BLaER1 treated with 17β-estradiol and CSF1 and Interleukin-3, amounts not matched to agents 10 nM and 100 nM (cell line): Measurements from ENCODE around the gene TDP1.

ENCODE experiments used
- H3K27ac ChIP-seq, 11 experiments: shearing (Covaris generic); formaldehyde crosslinking; 2 replicates each; pipeline ENCODE4 v1.8.1; 2022
- H3K27me3 ChIP-seq, 11 experiments: shearing (Covaris generic); formaldehyde crosslinking; 2 replicates each; pipeline ENCODE4 v1.8.1; 2022
- H3K36me3 ChIP-seq, 11 experiments: shearing (Covaris generic); formaldehyde crosslinking; 2 replicates each; pipeline ENCODE4 v1.8.1; 2022
- H3K4me1 ChIP-seq, 10 experiments: shearing (Covaris generic); formaldehyde crosslinking; 2 replicates each; pipeline ENCODE4 v1.8.1; 2022
- H3K4me2 ChIP-seq, 11 experiments: shearing (Covaris generic); formaldehyde crosslinking; 2 replicates each; pipeline ENCODE4 v1.8.1; 2022
- H3K4me3 ChIP-seq, 10 experiments: shearing (Covaris generic); formaldehyde crosslinking; 2 replicates each; pipeline ENCODE4 v1.8.1; 2022
- H3K9ac ChIP-seq, 11 experiments: shearing (Covaris generic); formaldehyde crosslinking; 2 replicates each; pipeline ENCODE4 v1.8.1; 2022
- H3K9me3 ChIP-seq, 11 experiments: shearing (Covaris generic); formaldehyde crosslinking; replicated peaks in 1 of 11; 2 replicates each; pipeline ENCODE4 v1.8.1; 2022
- H4K20me1 ChIP-seq, 11 experiments: shearing (Covaris generic); formaldehyde crosslinking; 2 replicates each; pipeline ENCODE4 v1.8.1; 2022
- Cebpa-rat ChIP-seq, 11 experiments: shearing (Covaris generic); IDR thresholded peaks; 2 replicates each; pipeline ENCODE4 v1.8.1; 2022

TDP1 gene

DNA sequence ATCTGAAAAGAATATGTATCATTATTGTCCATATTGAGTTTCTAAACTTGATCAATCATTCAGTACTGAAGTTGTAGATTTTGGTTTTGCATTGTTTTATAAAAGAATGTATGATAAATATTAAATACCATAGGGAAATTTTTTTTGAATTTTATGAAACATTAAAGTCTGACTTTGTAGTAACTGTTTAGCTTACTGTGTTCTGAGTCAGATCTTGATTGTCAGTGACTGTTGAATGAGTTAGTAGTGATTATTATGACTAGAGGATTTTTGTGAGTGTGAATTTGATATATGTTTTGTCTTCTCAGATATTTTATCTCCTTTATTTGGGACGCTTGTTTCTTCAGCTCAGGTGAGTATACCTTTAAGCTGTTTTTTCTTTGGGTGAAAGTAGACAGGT lies 10.1 kb downstream of the TDP1 start:
- no peaks in the 10 kb centered on the region for H3K27me3 ChIP-seq
- no peak overlapping the region for H3K4me2 ChIP-seq
- no peak overlapping the region for H3K27ac ChIP-seq
- no peaks in the 10 kb centered on the region for H3K9me3 ChIP-seq
- no peak for TF ChIP-seq Cebpa-rat (IDR thresholded peaks at IDR 0.05)
- peaks cover 0 to 41% (median 18%) of the 10 kb centered on the region in 11 experiments; a peak in 14 of 22 replicates for H4K20me1 ChIP-seq
- H3K4me1 ChIP-seq, result no peaks in the 10 kb centered on the region
- peaks cover 79 to 100% (median 97%) of the 10 kb centered on the region in 11 experiments for H3K36me3 ChIP-seq
- no peak overlapping the region for H3K4me3 ChIP-seq
- no peak overlapping the region for H3K9ac ChIP-seq

DNA sequence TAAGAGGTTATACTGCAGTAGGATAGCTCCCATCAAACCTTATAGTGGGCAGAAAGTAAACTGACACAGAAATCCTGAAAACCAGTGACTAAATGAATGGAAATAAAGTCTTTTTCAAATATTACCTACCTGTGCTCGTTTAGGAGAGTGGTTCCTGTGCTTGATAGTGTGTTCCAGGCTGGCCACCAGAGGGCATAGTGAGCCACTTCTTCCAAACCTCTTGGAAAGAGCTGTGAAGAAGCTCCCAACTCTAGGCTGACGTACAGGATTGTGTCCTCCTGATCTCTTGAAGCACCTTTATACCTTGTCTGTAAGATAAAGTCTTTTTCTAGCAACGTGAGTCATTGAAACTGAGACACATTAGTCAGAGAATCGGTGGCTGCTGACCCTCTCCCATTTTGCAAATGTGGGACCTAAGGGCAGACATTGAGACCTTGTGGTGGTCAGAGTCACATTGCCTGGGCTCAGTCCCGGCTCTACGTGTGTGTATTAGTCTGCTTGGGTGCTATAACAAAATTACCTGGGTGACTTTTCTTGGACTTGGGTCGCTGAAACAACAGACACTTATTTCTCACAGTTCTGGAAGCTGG lies 17.6 kb downstream of the TDP1 start:
- TF ChIP-seq Cebpa-rat (IDR thresholded peaks at IDR 0.05), result no peak
- Histone ChIP-seq H3K4me3 (no peak overlapping the region), H3K4me2 (no peak overlapping the region)

DNA sequence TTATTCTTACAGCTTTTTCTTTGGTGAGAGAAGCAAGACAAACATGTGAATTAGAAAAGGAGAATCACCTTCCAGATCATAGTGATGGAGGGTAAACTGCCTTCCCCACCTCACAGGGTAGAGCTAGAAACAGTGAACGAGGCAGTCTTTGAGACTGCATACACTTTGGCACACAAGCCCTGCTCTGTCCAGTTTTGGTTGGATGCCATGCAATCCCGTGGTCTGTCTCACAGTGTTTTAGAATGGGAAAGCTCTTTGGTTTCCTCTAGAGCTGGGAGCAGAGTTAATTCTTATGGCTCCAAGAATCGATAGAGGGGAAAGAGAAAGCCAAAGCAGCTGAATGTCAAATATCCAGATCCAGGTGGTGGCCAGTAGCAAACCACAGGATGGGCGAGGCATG lies 21.9 kb downstream of the TDP1 start:
- H3K4me1 ChIP-seq, result no peaks in the 10 kb centered on the region
- H3K9ac ChIP-seq, result no peak overlapping the region
- no peak overlapping the region for H3K4me3 ChIP-seq
- H3K27ac ChIP-seq, result no peak overlapping the region
- H3K4me2 ChIP-seq, result no peak overlapping the region
- H3K9me3 ChIP-seq, result no peaks in the 10 kb centered on the region
- no peak for TF ChIP-seq Cebpa-rat (IDR thresholded peaks at IDR 0.05)
- H3K27me3 ChIP-seq, result no peaks in the 10 kb centered on the region
- peaks cover 90 to 100% (median 99%) of the 10 kb centered on the region in 11 experiments for H3K36me3 ChIP-seq
- peaks cover 0 to 11% (median 0%) of the 10 kb centered on the region in 11 experiments; a peak in 1 of 22 replicates for H4K20me1 ChIP-seq

More for the DNA sequence above, 17.6 kb downstream of the TDP1 start:
- Histone ChIP-seq H3K9ac (no peak overlapping the region), H3K27ac (no peak overlapping the region), H3K4me1 (peaks cover 0 to 4% (median 0%) of the 10 kb centered on the region in 10 experiments; a peak in 1 of 20 replicates), H4K20me1 (peaks cover 0 to 11% (median 0%) of the 10 kb centered on the region in 11 experiments; a peak in 2 of 22 replicates), H3K9me3 (no peaks in the 10 kb centered on the region), H3K27me3 (no peaks in the 10 kb centered on the region), H3K36me3 (peaks cover 88 to 100% (median 97%) of the 10 kb centered on the region in 11 experiments)

DNA sequence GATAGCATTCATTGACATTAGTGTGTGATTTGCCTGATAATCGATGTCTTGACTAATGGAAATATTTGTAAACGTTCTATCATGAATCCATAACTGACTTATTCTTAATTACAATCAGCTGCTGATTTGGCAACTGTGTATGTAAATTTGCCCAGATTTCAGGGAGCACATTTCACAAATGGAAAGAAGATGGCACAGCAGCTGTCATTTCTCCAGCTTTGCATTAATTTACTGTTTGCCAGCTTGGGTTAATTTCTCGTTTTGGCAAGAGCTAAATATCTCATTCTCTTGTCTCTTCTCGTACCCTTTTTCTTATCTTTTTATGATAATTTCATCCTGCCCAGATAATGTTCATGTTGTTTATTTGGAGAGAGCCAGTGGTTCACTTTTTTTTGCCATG lies 22.9 kb downstream of the TDP1 start:
- Histone ChIP-seq H3K9me3 (no peaks in the 10 kb centered on the region), H3K4me1 (no peaks in the 10 kb centered on the region), H3K4me2 (no peak overlapping the region), H3K27me3 (no peaks in the 10 kb centered on the region), H3K9ac (no peak overlapping the region), H3K27ac (no peak overlapping the region), H3K36me3 (peaks cover 91 to 100% (median 99%) of the 10 kb centered on the region in 11 experiments), H3K4me3 (no peak overlapping the region), H4K20me1 (peaks cover 0 to 9% (median 0%) of the 10 kb centered on the region in 11 experiments; a peak in 1 of 22 replicates)
- TF ChIP-seq Cebpa-rat (IDR thresholded peaks at IDR 0.05), result no peak

DNA sequence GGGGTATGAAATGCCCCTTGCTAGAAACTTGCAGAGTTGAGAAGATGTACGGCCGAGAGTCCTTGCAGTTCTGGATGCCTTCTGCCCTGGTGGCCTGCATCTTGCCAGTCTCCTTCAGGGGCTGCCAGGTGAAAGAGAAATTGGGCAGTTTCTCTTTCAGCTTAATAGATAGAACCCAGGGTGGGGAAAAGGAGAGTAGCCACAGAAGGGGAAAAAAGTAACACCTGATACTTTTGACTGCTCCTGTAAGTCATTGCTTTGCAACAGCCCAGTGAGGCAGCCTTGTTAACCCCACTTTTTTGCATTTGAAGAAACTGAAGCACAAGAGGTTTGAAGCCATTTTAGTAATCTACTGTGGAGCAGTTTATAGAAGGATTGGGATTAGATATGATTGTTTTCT lies 27.6 kb downstream of the TDP1 start:
- Histone ChIP-seq H3K27me3 (no peaks in the 10 kb centered on the region), H3K27ac (no peak overlapping the region), H3K36me3 (peaks cover 95 to 100% (median 99%) of the 10 kb centered on the region in 11 experiments)

DNA sequence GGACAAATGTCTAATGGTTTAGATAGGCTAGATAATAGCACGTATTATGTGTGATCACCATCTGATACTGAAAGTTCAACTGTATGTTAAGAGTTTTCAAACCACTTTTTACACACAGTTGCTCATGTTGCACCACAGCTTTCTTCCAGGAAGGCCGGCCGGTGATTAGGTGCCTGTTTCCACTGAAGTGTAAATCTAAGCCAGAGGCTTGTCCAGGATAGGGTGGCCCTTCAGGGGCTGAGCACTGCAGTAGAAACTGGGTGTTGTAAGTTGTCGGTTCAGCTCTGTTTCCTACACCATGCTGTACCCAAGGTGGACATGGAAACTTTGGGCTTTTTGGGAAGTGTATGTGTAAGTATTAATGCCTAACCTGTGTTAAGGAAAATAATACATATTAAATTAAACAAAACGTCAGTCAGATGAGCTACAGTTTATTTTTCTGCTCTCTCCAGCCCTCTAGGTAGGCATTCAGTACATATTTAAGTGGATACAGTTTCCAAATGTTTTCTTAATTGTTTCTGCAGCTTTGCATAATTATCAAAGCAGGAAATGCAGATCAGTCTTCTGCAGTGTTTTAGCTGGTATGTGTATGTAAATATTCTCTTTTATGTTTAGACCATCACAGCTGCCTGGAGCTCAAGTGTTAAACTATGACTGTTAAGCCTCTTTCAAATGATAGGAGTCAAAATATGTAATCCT lies 30.9 kb downstream of the TDP1 start:
- H3K9me3 ChIP-seq, result no peaks in the 10 kb centered on the region
- TF ChIP-seq Cebpa-rat (IDR thresholded peaks at IDR 0.05), result no peak
- no peak overlapping the region for H3K4me3 ChIP-seq
- no peaks in the 10 kb centered on the region for H4K20me1 ChIP-seq
- H3K9ac ChIP-seq, result no peak overlapping the region
- H3K4me1 ChIP-seq, result no peaks in the 10 kb centered on the region
- no peak overlapping the region for H3K4me2 ChIP-seq
- no peak overlapping the region for H3K27ac ChIP-seq
- H3K27me3 ChIP-seq, result no peaks in the 10 kb centered on the region
- H3K36me3 ChIP-seq, result peaks cover 90 to 100% (median 99%) of the 10 kb centered on the region in 11 experiments

More for the DNA sequence above, 27.6 kb downstream of the TDP1 start:
- Histone ChIP-seq H3K9ac (no peak overlapping the region), H3K4me3 (no peak overlapping the region), H3K9me3 (no peaks in the 10 kb centered on the region), H4K20me1 (no peaks in the 10 kb centered on the region), H3K4me2 (no peak overlapping the region), H3K4me1 (no peaks in the 10 kb centered on the region)
- no peak for TF ChIP-seq Cebpa-rat (IDR thresholded peaks at IDR 0.05)

DNA sequence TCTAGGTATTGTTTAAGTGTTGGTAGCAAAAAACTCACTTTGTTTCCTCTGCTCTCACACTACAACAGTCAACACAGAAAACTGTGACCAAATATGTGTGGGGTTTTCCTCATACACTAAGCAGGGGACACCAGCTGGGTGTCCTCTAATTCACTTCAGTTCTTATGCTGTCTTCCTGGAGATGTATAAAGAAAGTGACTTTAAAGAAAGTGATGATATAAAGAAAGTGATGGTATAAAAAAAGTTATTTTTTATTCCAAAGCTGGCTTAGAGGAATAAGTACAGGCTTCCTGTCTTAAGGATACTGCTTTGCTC lies 31.4 kb downstream of the TDP1 start:
- Histone ChIP-seq H3K4me2 (no peak overlapping the region), H3K36me3 (peaks cover 90 to 100% (median 99%) of the 10 kb centered on the region in 11 experiments), H3K9ac (no peak overlapping the region), H3K27me3 (no peaks in the 10 kb centered on the region), H3K27ac (no peak overlapping the region), H3K4me1 (no peaks in the 10 kb centered on the region), H4K20me1 (0 out of 22 replicates have a peak, but pooled peaks cover 0 to under 1% (median 0%) of the 10 kb centered on the region in 11 experiments), H3K4me3 (no peak overlapping the region), H3K9me3 (no peaks in the 10 kb centered on the region)
- no peak for TF ChIP-seq Cebpa-rat (IDR thresholded peaks at IDR 0.05)

DNA sequence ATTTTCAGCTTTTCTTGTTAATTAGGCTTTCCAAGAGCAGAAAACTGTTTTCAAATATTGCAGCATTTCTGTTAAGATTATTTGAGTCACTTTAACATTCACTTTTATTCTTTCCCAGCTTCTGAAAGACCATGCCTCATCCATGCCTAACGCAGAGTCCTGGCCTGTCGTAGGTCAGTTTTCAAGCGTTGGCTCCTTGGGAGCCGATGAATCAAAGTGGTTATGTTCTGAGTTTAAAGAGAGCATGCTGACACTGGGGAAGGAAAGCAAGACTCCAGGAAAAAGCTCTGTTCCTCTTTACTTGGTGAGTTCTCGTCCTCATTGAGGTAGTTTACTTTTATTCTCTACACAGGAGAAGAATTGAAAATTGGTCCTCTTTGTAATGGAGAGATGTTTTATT lies 33.1 kb downstream of the TDP1 start:
- no peak overlapping the region for H3K4me3 ChIP-seq

DNA sequence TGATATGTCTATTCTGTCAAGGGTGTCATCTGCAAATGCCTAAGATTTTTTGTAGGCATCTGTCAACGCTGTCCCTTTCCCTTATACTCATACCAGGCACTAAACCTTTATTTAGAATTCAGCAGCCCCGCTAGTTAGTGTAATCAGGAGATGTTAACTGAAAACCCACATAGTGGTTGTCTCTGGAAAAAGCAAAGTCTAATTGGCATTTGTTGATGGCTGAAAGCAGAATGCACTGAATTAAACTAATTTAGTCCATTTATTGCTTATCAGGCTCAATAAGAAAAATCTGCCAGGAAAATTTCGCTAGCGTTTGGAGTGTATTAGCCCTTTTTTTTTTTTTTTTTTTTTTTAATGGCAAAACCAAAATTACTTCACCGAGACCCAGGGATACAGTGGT lies 34.5 kb downstream of the TDP1 start:
- H3K27me3 ChIP-seq, result no peaks in the 10 kb centered on the region
- peaks cover 92 to 100% (median 99%) of the 10 kb centered on the region in 11 experiments for H3K36me3 ChIP-seq
- no peak overlapping the region for H3K4me2 ChIP-seq
- H3K4me3 ChIP-seq, result no peak overlapping the region
- H3K9me3 ChIP-seq, result no peaks in the 10 kb centered on the region
- TF ChIP-seq Cebpa-rat (IDR thresholded peaks at IDR 0.05), result no peak
- no peaks in the 10 kb centered on the region for H3K4me1 ChIP-seq
- H4K20me1 ChIP-seq, result peaks cover 0 to 6% (median 0%) of the 10 kb centered on the region in 11 experiments; a peak in 1 of 22 replicates
- no peak overlapping the region for H3K9ac ChIP-seq
- H3K27ac ChIP-seq, result no peak overlapping the region

More for the DNA sequence above, 33.1 kb downstream of the TDP1 start:
- no peaks in the 10 kb centered on the region for H3K27me3 ChIP-seq
- H4K20me1 ChIP-seq, result peaks cover 0 to 6% (median 0%) of the 10 kb centered on the region in 11 experiments; a peak in 1 of 22 replicates
- H3K9me3 ChIP-seq, result no peaks in the 10 kb centered on the region
- no peaks in the 10 kb centered on the region for H3K4me1 ChIP-seq
- no peak overlapping the region for H3K4me2 ChIP-seq
- peaks cover 90 to 100% (median 99%) of the 10 kb centered on the region in 11 experiments for H3K36me3 ChIP-seq
- H3K27ac ChIP-seq, result no peak overlapping the region
- TF ChIP-seq Cebpa-rat (IDR thresholded peaks at IDR 0.05), result no peak
- no peak overlapping the region for H3K9ac ChIP-seq
